HCT116 (cell line): ENCODE measurements around the gene MYO7B. TPM values are rescaled to one million over a fixed set of nuclear protein-coding genes. Genes with fewer than 3 reads are reported as not detected.

Experiments used
- ATAC-seq: fragments of 200-7000 bp; cut with Tn5 transposase; 2 replicates; pipeline ENCODE4 v1.9.1; 2020; ENCODE audit warnings: mild to moderate bottlenecking, moderate library complexity
- BruUV-seq: library from RNA; stranded (reverse); fragments of 400-500 nt; replicated peaks from 2 replicates; lab custom pipeline; 2021; lab: Mats Ljungman, UMichigan
- CTCF ChIA-PET: fragments of 300-600 bp; sonication (Branson Sonifier 250); formaldehyde crosslinking; loops from one replicate; lab custom pipeline; 2021; ENCODE audit warnings: antibody characterized with exemption; lab: Charles Lee
- POLR2A ChIA-PET: fragments of 300-600, 350-600 bp; sonication (Branson Sonifier 250); formaldehyde crosslinking; loops from one replicate; lab custom pipeline; 2021; ENCODE audit warnings: antibody characterized with exemption; lab: Charles Lee
- RAD21 ChIA-PET, 2 experiments: fragments of 300-600 bp; sonication (Branson Sonifier 250); formaldehyde crosslinking; loops; one replicate each; lab custom pipeline; 2023; ENCODE audit warnings: low total read pairs in 2 of 2; ENCODE audit not compliant: uncharacterized antibody in 2 of 2, unreplicated experiment in 2 of 2, low non-redundant PET in 1 of 2; lab: Charles Lee
- DNase-seq: peaks from one replicate; pipeline ENCODE4 v3.0.0-alpha.2; 2010; ENCODE audit warnings: low read depth, low spot score
- H2AFZ ChIP-seq: fragments of 200-600 bp; shearing (Covaris generic), sonication (generic); 2 replicates; pipeline ENCODE4 v1.6.1; 2017; ENCODE audit warnings: low read depth, mixed run types, mixed read lengths, antibody characterized with exemption, low read length; ENCODE audit not compliant: poor library complexity, severe bottlenecking
- H3K27ac ChIP-seq: 2 replicates; pipeline ENCODE4 v1.5.1; 2012; ENCODE audit warnings: low read depth, low read length
- H3K27me3 ChIP-seq: fragments of 200-600 bp; sonication (generic); 2 replicates; pipeline ENCODE4 v1.6.1; 2016; ENCODE audit warnings: mixed run types, low read length, mixed read lengths; ENCODE audit not compliant: insufficient read depth
- H3K36me3 ChIP-seq, 2 experiments: fragments of 200-500 bp in 1 of 2; fragments of 200-600 bp in 1 of 2; sonication (Bioruptor generic) in 1 of 2; sonication (generic) in 1 of 2; 2 replicates each; pipeline versions ENCODE4 v1.5.1 to v1.6.1; 2014 to 2016; ENCODE audit warnings: low read length in 2 of 2, inconsistent platforms in 1 of 2, mixed read lengths in 1 of 2, mixed run types in 1 of 2; ENCODE audit not compliant: insufficient read depth in 2 of 2, control insufficient read depth in 1 of 2
- H3K4me1 ChIP-seq, 2 experiments: fragments of 200-600 bp in 1 of 2; sonication (generic) in 1 of 2; 2 replicates each; pipeline versions ENCODE4 v1.5.1 to v1.6.1; 2012 to 2017; ENCODE audit warnings: low read length in 2 of 2, inconsistent platforms in 1 of 2, mild to moderate bottlenecking in 1 of 2, mixed read lengths in 1 of 2, mixed run types in 1 of 2, moderate library complexity in 1 of 2; ENCODE audit not compliant: insufficient read depth in 2 of 2, control insufficient read depth in 1 of 2
- H3K4me2 ChIP-seq: fragments of 200-600 bp; sonication (generic); 2 replicates; pipeline ENCODE4 v1.6.1; 2017; ENCODE audit warnings: mixed run types, low read length, mixed read lengths
- H3K4me3 ChIP-seq, 2 experiments: fragments of 200-600 bp in 1 of 2; sonication (generic) in 1 of 2; replicated peaks in 1 of 2; 2 replicates each; pipeline ENCODE4 v1.5.1; 2011 to 2016; ENCODE audit warnings: low read length in 2 of 2, control low read depth in 1 of 2, low read depth in 1 of 2, mild to moderate bottlenecking in 1 of 2, mixed read lengths in 1 of 2, mixed run types in 1 of 2
- H3K79me2 ChIP-seq: fragments of 200-600 bp; sonication (generic); 2 replicates; pipeline ENCODE4 v1.6.1; 2017; ENCODE audit warnings: mild to moderate bottlenecking, mixed run types, low read length, moderate library complexity, mixed read lengths; ENCODE audit not compliant: insufficient read depth
- H3K9ac ChIP-seq: fragments of 200-600 bp; sonication (generic); 2 replicates; pipeline ENCODE4 v1.6.1; 2016; ENCODE audit warnings: low read length, mixed read lengths
- H3K9me2 ChIP-seq: fragments of 200-600 bp; sonication (generic), shearing (Covaris generic); 2 replicates; pipeline ENCODE4 v1.6.1; 2017; ENCODE audit warnings: mixed run types, mild to moderate bottlenecking, moderate library complexity; ENCODE audit not compliant: insufficient read depth
- H3K9me3 ChIP-seq, 2 experiments: fragments of 200-500 bp in 1 of 2; fragments of 200-600 bp in 1 of 2; sonication (Bioruptor generic) in 1 of 2; sonication (generic) in 1 of 2; 2 replicates each; pipeline ENCODE4 v1.6.1; 2014 to 2017; ENCODE audit warnings: low read length in 2 of 2, mixed read lengths in 2 of 2, inconsistent platforms in 1 of 2, low read depth in 1 of 2, mild to moderate bottlenecking in 1 of 2, mixed run types in 1 of 2, moderate library complexity in 1 of 2; ENCODE audit not compliant: control insufficient read depth in 1 of 2, insufficient read depth in 1 of 2
- H4K20me1 ChIP-seq: fragments of 200-600 bp; sonication (generic), shearing (Covaris generic); 2 replicates; pipeline ENCODE4 v1.6.1; 2017; ENCODE audit warnings: mixed run types, mild to moderate bottlenecking, moderate library complexity; ENCODE audit not compliant: insufficient read depth
- CBX3 ChIP-seq: IDR thresholded peaks from 2 replicates; pipeline ENCODE4 v1.6.1; 2012; ENCODE audit warnings: low read depth
- CTCF ChIP-seq, 3 experiments: fragments of 200-600 bp in 1 of 3; sonication (generic) in 1 of 3; IDR thresholded peaks in 2 of 3; conservative IDR thresholded peaks in 1 of 3; 2 replicates each; pipeline ENCODE4 v1.5.1; 2012 to 2017; ENCODE audit warnings: low read depth in 2 of 3, low read length in 2 of 3, antibody characterized with exemption in 1 of 3, borderline replicate concordance in 1 of 3, control low read depth in 1 of 3, mild to moderate bottlenecking in 1 of 3, mixed read lengths in 1 of 3, mixed run types in 1 of 3, moderate library complexity in 1 of 3; ENCODE audit not compliant: insufficient read depth in 1 of 3
- EGR1 ChIP-seq: IDR thresholded peaks from 2 replicates; pipeline ENCODE4 v1.6.1; 2012; ENCODE audit warnings: low read depth
- ELF1 ChIP-seq: IDR thresholded peaks from 2 replicates; pipeline ENCODE4 v1.6.1; 2012; ENCODE audit warnings: low read depth, borderline replicate concordance
- EZH2 ChIP-seq: fragments of 200-600 bp; sonication (generic); IDR thresholded peaks from 2 replicates; pipeline ENCODE4 v1.6.1; 2017; ENCODE audit warnings: antibody characterized with exemption, mixed run types
- EZH2phosphoT487 ChIP-seq: fragments of 200-600 bp; IDR thresholded peaks from 2 replicates; pipeline ENCODE4 v1.6.1; 2018; ENCODE audit warnings: antibody characterized with exemption, borderline replicate concordance
- FOSL1 ChIP-seq: IDR thresholded peaks from 2 replicates; pipeline ENCODE4 v1.6.1; 2012; ENCODE audit warnings: low read depth
- JUND ChIP-seq: IDR thresholded peaks from 2 replicates; pipeline ENCODE4 v1.6.1; 2012
- POLR2AphosphoS5 ChIP-seq: IDR thresholded peaks from 2 replicates; pipeline ENCODE4 v1.6.1; 2011; ENCODE audit warnings: mild to moderate bottlenecking, low read depth, low read length, moderate library complexity
- REST ChIP-seq: IDR thresholded peaks from 2 replicates; pipeline ENCODE4 v1.6.1; 2012; ENCODE audit warnings: low read depth
- SIN3A ChIP-seq: IDR thresholded peaks from 2 replicates; pipeline ENCODE4 v1.6.1; 2012; ENCODE audit warnings: low read depth
- SP1 ChIP-seq: IDR thresholded peaks from 2 replicates; pipeline ENCODE4 v1.6.1; 2012; ENCODE audit warnings: low read depth
- TCF7L2 ChIP-seq: IDR thresholded peaks from 2 replicates; pipeline ENCODE4 v1.7.0; 2011; ENCODE audit warnings: borderline replicate concordance, inconsistent platforms; ENCODE audit not compliant: insufficient read depth, insufficient read length; ENCODE audit errors: extremely low read depth
- YY1 ChIP-seq: IDR thresholded peaks from 2 replicates; pipeline ENCODE4 v1.6.1; 2011; ENCODE audit warnings: low read length, low read depth, moderate library complexity, mild to moderate bottlenecking; ENCODE audit not compliant: insufficient replicate concordance; ENCODE audit errors: extremely low read depth
- ZFX ChIP-seq: fragments of 450-650 bp; IDR thresholded peaks from 2 replicates; pipeline ENCODE4 v1.6.1; 2017
- intact Hi-C: fragments of 100-400 bp; cut with micrococcal nuclease; formaldehyde crosslinking; loops from 2 replicates; pipeline ENCODE4 v1.10.0; 2022
- total RNA-seq: library from RNA; stranded (reverse); gene quantifications from one replicate; pipeline ENCODE4 v1.2.1, GENCODE V29; 2021; ENCODE audit not compliant: unreplicated experiment
- TF ChIP-seq, protein P1 (sequence below): IDR thresholded peaks from 2 replicates; pipeline ENCODE4 v1.6.1; 2012
- TF ChIP-seq, protein P2 (sequence below): IDR thresholded peaks from 2 replicates; pipeline ENCODE4 v1.6.1; 2012

Gene MYO7B
- total RNA-seq, 1 experiment from 2014 or later: 0.07 TPM

- Histone ChIP-seq H3K4me2 (no peak overlapping the region), H3K4me1 (no peaks in the 10 kb centered on the region), H3K9me2 (no peaks in the 10 kb centered on the region), H3K27me3 (no peaks in the 10 kb centered on the region), H2AFZ (no peak overlapping the region), H3K9me3 (no peaks in the 10 kb centered on the region; a peak in 1 of 4 replicates), H3K9ac (no peak overlapping the region), H3K4me3 (no peak overlapping the region), H3K27ac (no peak overlapping the region), H3K36me3 (no peaks in the 10 kb centered on the region), H3K79me2 (no peaks in the 10 kb centered on the region), H4K20me1 (no peaks in the 10 kb centered on the region)
- TF ChIP-seq REST: no peak
- TF ChIP-seq SP1: no peak
- no peak for TF ChIP-seq JUND
- TF ChIP-seq CBX3: no peak
- TF ChIP-seq EZH2: no peak
- no peak for TF ChIP-seq ZFX
- TF ChIP-seq EZH2phosphoT487: no peak
- TF ChIP-seq SIN3A: no peak
- TF ChIP-seq TCF7L2: no peak
- TF ChIP-seq, protein P1, sequence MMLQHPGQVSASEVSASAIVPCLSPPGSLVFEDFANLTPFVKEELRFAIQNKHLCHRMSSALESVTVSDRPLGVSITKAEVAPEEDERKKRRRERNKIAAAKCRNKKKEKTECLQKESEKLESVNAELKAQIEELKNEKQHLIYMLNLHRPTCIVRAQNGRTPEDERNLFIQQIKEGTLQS: no peak
- TF ChIP-seq ELF1: no peak
- TF ChIP-seq CTCF (IDR thresholded peaks at IDR 0.05 in 2 of 3, conservative IDR thresholded peaks at IDR 0.05 in 1 of 3; ENCODE audit: borderline replicate concordance in 1 of 3, insufficient read depth in 1 of 3, low read depth in 2 of 3, low read length in 2 of 3): no peak
- no peak for TF ChIP-seq EGR1
- no peak for TF ChIP-seq POLR2AphosphoS5
- TF ChIP-seq YY1: no peak
- TF ChIP-seq, protein P2, sequence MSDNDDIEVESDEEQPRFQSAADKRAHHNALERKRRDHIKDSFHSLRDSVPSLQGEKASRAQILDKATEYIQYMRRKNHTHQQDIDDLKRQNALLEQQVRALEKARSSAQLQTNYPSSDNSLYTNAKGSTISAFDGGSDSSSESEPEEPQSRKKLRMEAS: no peak
- no peak for TF ChIP-seq FOSL1
- CTCF ChIA-PET: interaction anchor here (2.6 kb wide), 1 partner anchor 14 kb away, joined by 6 read pairs; no protein-coding TSS in a partner anchor
- BruUV-seq: no TSS peak
- POLR2A ChIA-PET: interaction anchor here (0.6 kb wide), 1 partner anchor 589 kb away, joined by 3 read pairs; no protein-coding TSS in a partner anchor
- DNase-seq (no peak), ATAC-seq (no peak)
- intact Hi-C loops: no loop called here
- RAD21 ChIA-PET: no interaction called here
Measured at GRCh38 chr2:127604986-127605385, 69.5 kb downstream of the MYO7B start.
